Measurements from ENCODE around the gene SCUBE3.

SCUBE3 gene

DNA sequence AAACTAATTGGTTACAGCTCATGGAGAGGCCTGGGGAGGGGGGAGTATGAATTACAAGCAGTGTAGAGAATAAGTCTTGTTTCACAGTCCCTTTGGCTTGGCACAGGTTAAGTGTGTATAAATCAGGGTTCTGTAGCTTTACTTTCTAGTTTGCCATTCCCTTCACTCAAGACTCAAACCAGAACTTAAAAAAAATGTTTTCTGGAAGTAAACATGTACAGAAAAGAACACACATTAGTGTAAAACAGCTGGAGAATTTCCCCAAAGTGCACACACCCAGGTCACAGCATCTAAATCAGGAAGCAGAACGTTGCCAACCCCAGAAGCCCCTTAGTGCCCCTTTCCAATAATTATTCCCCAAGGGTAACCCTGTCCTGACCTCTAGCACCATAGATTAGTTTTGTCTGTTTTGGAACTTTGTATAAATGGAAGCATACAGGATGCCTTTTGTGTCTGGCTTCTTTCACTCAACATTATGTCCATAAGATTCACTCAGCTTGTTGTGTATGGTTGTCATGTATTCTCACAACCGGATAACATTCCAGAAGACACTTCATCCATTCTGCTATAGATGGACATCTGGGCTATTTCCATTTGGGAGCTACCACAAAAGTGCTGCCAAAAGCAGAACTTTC lies 33.7 kb upstream of the SCUBE3 start:
- FAIRE-seq, result no peak
- no peak for DNase-seq (ENCODE audit: extremely low spot score, insufficient read length, low read depth)

DNA sequence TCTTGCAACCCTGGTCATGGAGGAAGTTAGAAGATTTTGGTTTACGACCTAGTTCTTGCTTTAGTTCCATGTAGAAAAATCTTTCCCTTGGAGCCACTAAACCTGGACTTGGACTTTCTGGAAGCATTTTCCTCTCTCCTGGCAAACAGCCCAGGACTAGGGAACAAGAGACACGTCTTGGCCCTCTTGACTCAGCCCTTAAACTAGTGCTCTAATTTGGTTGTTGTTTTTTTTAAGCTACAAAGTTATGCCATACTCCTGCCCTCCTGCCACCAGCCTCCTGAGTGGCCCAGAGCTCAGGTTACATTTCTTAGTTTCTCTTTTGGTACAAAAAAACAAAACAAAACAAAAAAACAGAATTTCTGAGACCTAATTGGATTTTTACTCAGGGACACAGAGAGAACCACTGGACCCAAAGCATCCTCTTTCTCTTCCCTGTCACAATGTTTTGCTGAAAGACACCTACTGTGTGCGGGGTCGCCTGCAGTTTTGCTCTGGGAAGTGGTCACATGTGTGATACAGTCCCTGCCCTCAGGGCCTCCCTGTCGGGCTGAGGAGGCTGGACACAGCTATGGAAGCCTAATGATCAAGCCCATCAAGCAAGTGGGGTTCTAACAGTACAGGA lies 32.3 kb upstream of the SCUBE3 start:
- FAIRE-seq, result no peak
- DNase-seq (ENCODE audit: extremely low spot score, insufficient read length, low read depth), result no peak

DNA sequence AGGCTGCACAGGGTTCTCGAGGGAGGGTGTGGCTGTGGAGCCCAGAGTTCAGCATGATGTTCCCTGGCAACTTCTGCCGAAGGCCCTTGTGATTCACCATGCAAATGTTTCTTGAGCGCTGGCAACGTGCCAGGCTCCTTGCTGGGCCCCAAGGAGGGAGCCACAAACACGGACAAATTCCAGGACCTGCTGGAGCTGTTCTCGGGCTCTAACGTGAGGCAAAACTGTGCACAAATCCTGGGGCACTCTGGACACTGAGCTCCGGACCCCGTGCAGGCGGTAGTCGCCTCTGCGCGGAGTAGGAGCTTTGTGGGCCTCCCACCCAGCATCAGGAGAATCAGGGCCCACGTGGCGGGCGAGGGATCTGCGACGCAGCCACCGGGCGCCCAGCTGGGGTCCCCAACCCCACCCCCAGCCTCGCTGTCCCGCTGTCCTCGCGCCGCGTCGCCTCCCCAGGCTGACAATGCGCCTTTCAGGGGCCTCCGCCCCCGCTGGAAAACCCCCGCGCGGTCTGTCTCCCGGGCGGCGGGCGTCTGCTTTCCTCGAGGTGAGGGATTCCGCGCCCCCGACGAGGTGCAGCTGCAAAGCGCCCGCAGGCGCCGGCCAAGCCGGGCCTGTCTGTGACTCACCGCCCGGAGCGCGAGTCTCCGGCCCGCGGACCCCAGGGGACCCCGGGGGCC lies 31.7 kb upstream of the SCUBE3 start:
- DNase-seq (ENCODE audit: extremely low spot score, insufficient read length, low read depth) (no peak), FAIRE-seq (no peak)

DNA sequence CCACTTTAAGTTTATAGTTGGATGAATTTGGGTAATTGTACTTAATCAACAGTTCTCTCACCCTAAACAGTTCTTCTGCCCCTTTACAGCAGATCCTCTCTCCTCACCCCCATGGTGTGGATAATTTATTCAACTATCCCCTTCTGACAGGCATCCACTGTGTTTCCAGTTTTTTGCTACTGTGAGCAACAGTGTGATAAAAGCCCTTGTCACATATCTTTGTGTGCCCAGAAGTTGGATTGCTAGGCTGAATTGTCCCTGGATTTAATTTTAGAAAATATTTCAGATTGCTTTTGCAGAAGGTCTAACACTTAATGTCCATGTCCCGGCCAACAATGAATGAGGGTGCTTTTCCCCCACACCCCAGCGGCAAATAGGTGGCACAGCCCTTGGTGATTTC lies 30.5 kb upstream of the SCUBE3 start:
- DNase-seq (ENCODE audit: extremely low spot score, insufficient read length, low read depth) (no peak), FAIRE-seq (no peak)

DNA sequence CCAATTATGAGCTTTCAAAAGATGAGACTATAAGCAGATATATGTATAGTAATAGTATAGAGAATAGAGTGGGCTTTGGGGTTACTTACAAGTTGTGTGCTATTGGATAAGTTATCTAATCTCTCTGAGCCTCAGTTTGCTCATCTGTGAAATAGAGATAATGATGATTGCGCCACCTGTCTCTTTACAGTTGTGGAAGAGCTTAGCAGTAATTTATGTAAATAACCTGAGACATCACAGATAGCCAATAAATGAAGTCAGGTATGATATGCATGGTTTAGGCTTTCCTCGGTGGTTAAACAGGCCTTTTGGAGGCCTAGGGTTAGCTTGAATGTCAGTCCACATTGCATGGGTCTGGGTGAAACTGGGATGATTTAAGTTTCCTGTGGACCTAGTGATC lies 29.8 kb upstream of the SCUBE3 start:
- DNase-seq (ENCODE audit: extremely low spot score, insufficient read length, low read depth) (no peak), FAIRE-seq (no peak)

DNA sequence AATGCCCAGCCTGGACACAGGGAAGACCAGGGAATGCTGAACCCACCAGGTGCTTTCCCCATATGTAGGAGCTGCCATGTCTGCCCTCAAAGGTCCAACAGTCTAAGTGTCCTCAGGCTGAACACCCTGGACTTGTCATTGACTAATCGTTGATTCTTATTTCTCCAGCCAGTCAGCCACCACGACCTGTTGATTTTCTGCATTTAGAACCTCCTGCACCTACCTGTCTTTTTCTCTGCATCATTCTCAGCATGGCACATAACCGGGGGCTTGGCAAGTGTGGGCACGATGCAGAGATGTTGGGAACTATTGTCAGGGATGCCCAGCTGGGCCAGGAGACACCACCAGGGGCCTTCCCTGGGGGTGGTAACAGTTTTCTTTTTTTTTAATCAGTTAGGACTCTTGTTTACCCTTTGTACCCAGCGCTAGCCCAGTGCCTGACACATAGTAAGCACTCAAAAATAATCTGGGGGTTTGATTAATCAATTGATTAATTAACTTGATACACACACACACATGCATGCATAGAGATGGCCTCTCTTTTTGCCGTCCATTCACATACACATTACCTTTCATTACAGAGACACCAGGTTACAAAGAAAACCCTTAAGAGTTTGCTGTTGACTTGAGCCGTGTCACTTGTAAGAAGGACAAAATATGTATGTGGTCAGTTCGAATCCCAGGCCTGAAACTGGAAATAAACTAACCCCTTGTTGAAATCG lies 29.0 kb upstream of the SCUBE3 start:
- no peak for DNase-seq (ENCODE audit: extremely low spot score, insufficient read length, low read depth)

DNA sequence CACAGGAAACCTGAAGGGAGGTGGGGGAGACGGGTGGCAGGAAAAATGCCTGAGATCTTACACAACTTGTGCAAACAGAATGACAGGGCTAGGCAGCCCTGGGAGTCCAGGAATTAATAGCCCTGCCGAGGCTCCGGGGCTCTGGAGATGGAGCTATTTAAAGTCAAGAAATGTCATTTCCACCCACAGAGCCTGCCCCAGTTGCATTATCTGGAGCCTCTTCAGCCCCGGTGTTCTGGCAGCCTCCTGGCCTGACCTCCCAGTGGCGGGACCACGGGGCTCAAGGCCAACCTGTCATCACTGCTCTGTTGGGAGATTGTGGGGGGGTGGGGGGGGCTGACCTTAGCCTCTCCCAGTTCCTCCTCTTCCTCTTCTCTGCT lies 28.5 kb upstream of the SCUBE3 start:
- DNase-seq (ENCODE audit: extremely low spot score, insufficient read length, low read depth) (no peak), FAIRE-seq (no peak)

More for the DNA sequence above, 29.0 kb upstream of the SCUBE3 start:
- FAIRE-seq, result no peak

DNA sequence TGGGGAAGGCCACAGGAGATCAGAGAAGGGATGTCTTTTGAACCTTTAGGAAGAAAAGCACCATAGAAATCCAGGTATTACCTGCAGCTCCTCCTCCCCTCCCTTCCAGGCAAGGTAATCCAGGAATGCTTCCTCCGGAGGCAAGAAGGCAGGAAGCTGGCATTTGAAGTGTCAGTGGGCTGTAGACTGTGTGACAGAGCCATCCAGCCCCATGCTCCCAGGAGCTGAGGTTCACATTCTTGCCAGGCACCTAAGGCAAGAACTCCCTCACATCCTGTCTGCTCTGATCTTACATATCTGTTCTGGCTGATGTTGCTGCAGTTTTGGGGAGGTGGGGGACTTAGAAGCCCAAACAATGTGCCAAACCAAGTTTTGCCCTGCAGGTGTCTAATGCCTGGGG lies 27.8 kb upstream of the SCUBE3 start:
- FAIRE-seq (no peak), DNase-seq (ENCODE audit: extremely low spot score, insufficient read length, low read depth) (no peak)

DNA sequence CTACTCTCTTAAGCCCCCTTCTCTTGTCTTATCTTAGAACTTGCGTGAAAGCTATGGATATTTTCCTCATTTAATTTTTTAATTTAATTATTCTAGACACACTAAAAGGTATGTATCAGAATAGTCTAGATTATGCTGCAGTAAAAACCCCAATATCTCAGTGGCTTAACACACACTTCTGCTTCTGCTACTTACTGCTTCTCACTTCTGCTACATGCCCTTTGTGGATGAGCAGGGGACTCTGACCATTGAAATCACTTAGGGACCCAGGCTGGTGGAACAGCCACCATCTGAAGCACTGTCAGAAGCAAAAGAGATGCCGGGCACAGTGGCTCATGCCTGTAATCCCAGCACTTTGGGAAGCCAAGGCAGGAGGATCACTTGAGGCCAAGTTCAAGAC lies 27.2 kb upstream of the SCUBE3 start:
- FAIRE-seq, result no peak
- no peak for DNase-seq (ENCODE audit: extremely low spot score, insufficient read length, low read depth)

DNA sequence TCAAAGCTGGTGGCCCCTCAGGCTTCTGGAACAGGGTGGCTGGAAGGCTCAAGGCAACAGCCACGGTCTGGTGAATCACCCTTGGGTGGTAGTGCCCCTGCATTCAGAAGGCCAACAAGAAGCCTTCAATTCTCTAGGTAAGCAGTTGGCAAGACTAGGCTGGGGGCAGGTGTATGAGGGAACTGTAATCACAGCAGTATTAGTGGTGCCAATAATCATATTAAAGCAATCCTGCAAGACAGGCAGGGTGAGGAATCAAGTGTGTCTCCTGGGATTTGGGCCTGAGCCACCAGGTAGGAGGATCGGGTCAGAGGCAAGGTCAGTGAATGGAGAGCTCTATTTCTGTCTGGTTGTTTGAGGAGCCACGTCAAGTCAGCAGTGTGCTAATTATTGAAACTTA lies 24.9 kb upstream of the SCUBE3 start:
- DNase-seq (ENCODE audit: extremely low spot score, insufficient read length, low read depth) (no peak), FAIRE-seq (no peak)

DNA sequence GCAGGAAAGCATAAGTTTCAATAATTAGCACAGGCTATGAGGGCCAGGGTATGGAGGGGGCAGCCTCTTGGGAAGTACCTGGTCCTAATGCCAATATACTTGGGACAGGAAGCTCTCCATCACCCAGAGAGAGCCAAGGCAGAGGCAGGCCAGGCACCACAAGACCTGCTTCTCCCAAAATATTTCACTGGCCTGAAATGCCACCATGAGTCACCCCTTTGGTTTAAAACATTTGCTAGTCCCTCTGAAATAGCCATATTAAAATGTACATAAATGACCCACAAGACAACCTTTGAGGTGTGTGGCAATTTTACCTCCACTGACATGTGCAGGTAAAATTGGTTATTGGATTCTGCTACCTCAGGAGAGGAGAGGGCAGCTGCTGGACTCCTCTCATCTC lies 23.4 kb upstream of the SCUBE3 start:
- DNase-seq (ENCODE audit: extremely low spot score, insufficient read length, low read depth) (no peak), FAIRE-seq (no peak)

DNA sequence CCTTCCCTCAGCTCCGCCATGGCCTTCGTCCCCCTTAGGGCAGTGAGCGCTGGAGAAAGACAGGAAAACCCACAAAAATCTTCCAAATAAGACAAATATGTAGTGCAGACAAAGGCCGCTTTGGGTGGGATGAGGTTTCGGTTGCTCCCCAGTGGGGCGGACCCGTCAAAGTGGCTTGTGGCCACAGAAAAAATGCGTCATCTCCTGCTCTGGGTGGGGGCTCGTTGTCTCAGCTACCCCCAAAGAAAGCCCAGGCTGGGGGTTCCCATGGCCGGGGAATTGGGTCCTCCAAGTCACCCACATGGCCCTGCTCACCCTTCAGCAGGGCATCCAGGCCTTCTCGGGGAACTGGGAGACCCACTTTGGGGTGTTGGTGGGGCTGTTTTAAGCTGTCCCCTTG lies 21.9 kb upstream of the SCUBE3 start:
- no peak for DNase-seq (ENCODE audit: extremely low spot score, insufficient read length, low read depth)
- FAIRE-seq, result no peak

DNA sequence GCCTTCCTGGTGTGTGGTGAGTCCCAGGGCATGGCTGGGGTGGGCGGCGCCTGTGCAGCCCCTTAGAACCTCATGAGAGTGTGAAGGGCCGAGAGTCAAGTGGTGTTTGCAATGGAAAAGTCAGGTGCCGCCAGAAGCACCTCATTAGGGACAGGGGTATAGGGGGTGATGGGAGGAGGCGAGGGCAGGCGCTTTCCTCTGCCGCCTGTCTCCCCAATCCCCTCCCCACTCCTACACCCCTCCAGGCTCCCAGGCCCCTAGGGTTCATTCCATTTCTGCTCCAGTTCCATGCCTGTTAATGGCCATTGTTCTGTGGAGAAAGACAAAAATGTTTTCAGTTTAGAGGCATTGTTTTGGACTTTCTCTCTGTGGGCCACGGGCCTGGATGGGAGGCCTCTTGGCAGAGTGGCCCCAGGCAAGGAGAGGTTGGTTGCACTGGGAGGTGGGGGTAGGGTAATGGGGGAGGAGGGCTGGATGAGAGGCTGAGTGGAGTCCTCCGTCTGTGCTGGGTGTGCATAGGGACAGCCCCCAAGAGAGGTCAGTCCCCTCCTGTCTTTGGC lies 21.4 kb upstream of the SCUBE3 start:
- no peak for FAIRE-seq

DNA sequence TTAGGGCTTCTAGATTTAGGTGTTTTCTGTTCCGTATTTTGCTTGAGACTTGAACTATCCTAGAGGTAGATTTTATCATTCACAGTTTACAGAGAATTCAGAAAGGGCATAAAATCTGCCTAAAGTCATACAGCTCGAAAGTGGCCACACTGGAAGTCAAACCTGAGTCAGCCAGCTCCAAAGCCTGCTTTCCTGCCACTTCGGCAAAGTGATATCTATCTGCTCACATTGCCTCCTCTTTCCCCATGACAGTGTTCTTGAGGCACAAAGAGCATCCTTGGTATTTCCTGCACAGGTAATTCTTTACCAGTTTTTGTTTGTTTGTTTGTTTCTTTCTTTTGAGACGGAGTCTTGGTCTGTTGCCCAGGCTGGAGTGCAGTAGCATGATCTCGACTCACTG lies 19.4 kb upstream of the SCUBE3 start:
- DNase-seq (ENCODE audit: extremely low spot score, insufficient read length, low read depth) (no peak), FAIRE-seq (no peak)

More for the DNA sequence above, 21.4 kb upstream of the SCUBE3 start:
- no peak for DNase-seq (ENCODE audit: extremely low spot score, insufficient read length, low read depth)

DNA sequence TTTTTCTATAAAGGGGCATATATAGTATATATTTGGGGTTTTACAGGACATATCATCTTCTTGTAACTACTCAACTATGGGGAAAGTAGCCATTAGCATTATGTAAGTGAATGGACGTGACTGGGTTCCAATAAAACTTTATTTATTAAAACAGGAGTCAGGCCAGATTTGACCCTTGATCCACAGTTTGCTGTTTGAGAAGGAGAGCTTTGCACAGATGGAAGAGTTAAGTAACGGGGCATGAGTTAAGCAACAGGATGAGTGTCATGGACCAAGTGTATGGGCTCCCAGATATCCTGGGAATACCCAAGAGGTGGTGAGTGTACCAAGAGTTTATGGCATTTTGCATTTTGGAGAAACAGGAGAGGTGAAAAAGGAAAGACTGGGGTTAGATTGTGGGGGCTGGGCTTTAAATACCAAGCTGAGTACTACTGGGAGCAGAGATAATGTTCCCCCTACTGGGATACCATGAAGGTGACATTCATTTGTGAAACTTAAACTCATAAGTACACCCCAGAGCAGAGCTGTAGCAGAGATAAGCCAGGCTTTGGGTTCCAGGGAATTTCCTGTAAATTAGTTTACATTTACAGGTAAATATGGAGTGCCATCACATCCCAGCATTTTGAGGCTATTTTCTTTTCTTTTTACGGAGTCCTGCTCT lies 18.5 kb upstream of the SCUBE3 start:
- no peak for FAIRE-seq
- DNase-seq (ENCODE audit: extremely low spot score, insufficient read length, low read depth), result no peak

DNA sequence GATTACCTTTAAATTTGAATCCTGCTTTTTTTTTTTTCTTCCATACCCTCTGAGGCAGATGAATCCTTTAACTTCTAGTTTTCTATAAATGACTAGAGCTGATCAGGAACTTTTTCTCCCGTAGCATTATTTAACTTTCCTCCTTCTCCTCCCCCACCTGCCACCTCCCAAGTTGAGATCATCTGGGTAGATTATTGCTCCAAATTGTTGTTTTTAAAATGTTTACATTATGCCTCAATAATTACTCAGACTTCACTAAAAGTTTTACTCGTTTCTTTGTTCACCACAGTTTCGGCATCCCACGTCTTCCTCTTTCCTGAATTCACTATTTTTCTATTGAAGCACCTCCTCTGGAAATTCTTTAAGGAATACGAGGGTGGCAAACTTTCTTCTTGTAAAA lies 16.6 kb upstream of the SCUBE3 start:
- no peak for FAIRE-seq
- DNase-seq (ENCODE audit: extremely low spot score, insufficient read length, low read depth), result no peak

DNA sequence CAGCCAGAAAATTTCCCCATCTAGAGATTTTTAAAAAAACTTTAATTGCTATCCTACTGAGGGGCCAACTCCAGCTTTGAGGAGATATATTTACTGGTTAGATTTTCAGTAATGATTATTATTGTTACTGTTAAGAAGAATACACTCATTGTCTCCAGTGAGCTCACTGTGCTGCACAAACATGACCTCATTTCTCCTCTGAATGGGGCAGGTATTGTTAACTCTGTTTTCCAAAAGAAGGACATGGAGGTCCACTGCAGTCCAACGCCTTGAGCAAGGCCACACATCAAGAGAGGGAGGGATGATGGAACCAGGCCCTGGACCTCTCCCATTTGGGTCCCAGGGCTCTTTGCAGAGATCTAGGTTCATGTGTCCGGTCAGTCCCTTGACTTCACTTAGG lies 13.9 kb upstream of the SCUBE3 start:
- DNase-seq (ENCODE audit: extremely low spot score, insufficient read length, low read depth), result no peak
- no peak for FAIRE-seq

DNA sequence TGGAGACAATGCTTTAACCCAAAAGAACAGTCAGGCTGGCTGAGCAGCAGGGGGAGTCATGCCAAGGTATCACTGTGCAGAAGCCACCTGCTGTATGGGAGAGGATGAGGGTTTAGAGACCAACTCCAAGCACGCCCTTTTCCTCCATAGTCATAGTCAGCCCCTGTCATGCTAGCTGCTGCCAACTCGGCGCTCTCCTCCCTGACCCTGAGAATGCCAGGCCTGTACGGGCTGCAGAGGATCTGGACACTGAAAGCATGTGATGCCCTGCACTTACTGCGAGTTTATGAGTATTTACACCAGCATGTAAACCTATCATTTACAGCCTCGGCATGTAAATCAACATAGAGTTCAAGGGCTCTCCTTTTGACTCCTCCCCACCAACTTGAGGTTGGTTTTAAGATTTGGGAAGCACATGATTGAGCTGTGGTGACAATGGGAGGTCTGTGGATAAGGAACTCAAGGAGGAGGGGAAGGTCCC lies 11.7 kb upstream of the SCUBE3 start:
- no peak for DNase-seq (ENCODE audit: extremely low spot score, insufficient read length, low read depth)
- no peak for FAIRE-seq

DNA sequence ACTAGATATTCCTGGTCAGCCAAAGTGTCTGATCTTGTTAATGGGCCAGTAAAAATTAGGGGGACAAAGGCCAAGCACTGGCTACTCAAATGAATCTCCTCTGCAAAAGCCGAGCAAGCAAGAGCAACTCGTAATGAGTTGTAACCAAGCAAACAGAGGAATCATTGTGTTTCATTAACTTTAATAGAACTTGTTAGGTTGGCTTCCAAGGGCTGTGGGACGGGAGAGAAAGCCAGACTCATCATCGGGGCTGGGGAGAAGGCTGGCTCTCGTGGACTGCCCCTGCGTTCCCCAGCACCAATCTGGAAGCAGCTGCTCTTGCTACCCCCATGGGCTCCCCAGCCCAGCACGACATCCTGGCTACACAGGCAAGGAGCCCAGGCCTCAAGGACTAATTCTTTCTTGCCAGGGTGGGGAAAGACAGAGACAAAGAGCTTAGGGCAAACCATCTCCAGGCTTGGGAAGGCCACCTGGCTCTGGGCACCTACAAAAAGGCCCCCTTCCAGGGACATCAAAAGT lies 10.5 kb upstream of the SCUBE3 start:
- DNase-seq (ENCODE audit: extremely low spot score, insufficient read length, low read depth) (no peak), FAIRE-seq (no peak)

DNA sequence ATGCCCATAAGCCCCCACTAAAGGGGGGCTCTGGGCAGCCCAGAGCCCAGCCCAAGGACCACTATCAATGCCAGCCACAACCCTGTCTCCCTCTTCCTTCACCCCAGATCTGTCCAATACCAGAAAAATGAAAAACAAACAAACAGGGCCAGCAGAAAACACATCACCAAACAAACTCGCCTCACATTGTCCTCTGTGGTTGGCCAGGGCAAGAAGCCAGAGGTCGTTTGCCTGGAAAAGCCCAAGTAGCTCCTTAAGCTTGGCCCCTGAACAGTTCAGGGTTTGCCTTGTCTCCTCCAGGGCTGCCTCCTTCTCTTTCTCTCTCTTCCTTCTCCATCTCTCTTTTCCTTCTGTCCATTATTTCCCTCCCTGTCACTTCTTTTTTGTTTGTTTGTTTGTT lies 10.1 kb upstream of the SCUBE3 start:
- FAIRE-seq (no peak), DNase-seq (ENCODE audit: extremely low spot score, insufficient read length, low read depth) (no peak)
